ENCODE data around the gene ATP6V0A4.
A peak's percentile ranks its signal among the peaks of the same experiment; 100 is the strongest.
"Not testable (repeated sequence)": the region's sequence is repeated elsewhere in the genome, so short reads cannot be mapped to it uniquely, and the experiment has no call there.

The ATP6V0A4 gene
- total RNA-seq: 0.31 to 0.54 reads per million in 2 donors

- peak in 2 of 5 experiments; percentile 15 to 16 for DNase-seq
Observed at GRCh38 chr7:138797715-138798320, at the start of gene ATP6V0A4, which contains the start of gene TMEM213. ATP6V0A4 (minus strand) TSS chr7:138798196; CDS start chr7:138771247, 26,949 bp downstream. TMEM213 (plus strand) TSS chr7:138797994; CDS start chr7:138798105, 111 bp downstream.

GRCh38 chr7:138845711-138846110 is 47.7 kb upstream of the ATP6V0A4 start:
- DNase-seq: no peak

- no peak for DNase-seq
Observed at GRCh38 chr7:138843632-138844580, 45.9 kb upstream of the ATP6V0A4 start.

- DNase-seq: no peak
Observed at GRCh38 chr7:138842111-138842510, 44.1 kb upstream of the ATP6V0A4 start.

GRCh38 chr7:138838166-138838565 is 40.2 kb upstream of the ATP6V0A4 start:
- DNase-seq: no peak

GRCh38 chr7:138837627-138838026 is 39.6 kb upstream of the ATP6V0A4 start:
- no peak for DNase-seq

GRCh38 chr7:138835087-138835486 is 37.1 kb upstream of the ATP6V0A4 start:
- peak in 1 of 5 experiments; percentile 26 for DNase-seq

- peak in 1 of 5 experiments; percentile 83 for DNase-seq
Observed at GRCh38 chr7:138834583-138834982, 36.6 kb upstream of the ATP6V0A4 start.

- peak in 1 of 5 experiments; percentile 21 for DNase-seq
Observed at GRCh38 chr7:138833596-138833995, 35.6 kb upstream of the ATP6V0A4 start.

- DNase-seq: no peak
Observed at GRCh38 chr7:138832966-138833365, 35.0 kb upstream of the ATP6V0A4 start.

GRCh38 chr7:138829335-138829734 is 31.3 kb upstream of the ATP6V0A4 start:
- no peak for DNase-seq

- DNase-seq: no peak
Observed at GRCh38 chr7:138828302-138828701, 30.3 kb upstream of the ATP6V0A4 start.

GRCh38 chr7:138825049-138825721 is 27.2 kb upstream of the ATP6V0A4 start:
- no peak for DNase-seq

GRCh38 chr7:138822867-138823535 is 25.0 kb upstream of the ATP6V0A4 start:
- DNase-seq: no peak

GRCh38 chr7:138821912-138822311 is 23.9 kb upstream of the ATP6V0A4 start:
- DNase-seq: no peak

GRCh38 chr7:138819625-138820024 is 21.6 kb upstream of the ATP6V0A4 start:
- DNase-seq: no peak

- peak in 1 of 5 experiments; percentile 9 for DNase-seq
Observed at GRCh38 chr7:138816650-138817049, 18.7 kb upstream of the ATP6V0A4 start.

GRCh38 chr7:138814816-138815332 is 16.9 kb upstream of the ATP6V0A4 start:
- DNase-seq: peak in 1 of 5 experiments; percentile 58

GRCh38 chr7:138813945-138814344 is 15.9 kb upstream of the ATP6V0A4 start:
- DNase-seq: peak in 1 of 5 experiments; percentile 72

- not testable (repeated sequence) for DNase-seq
Observed at GRCh38 chr7:138811327-138811726, 13.3 kb upstream of the ATP6V0A4 start.

- no peak for DNase-seq
Observed at GRCh38 chr7:138809346-138809745, 11.3 kb upstream of the ATP6V0A4 start.

GRCh38 chr7:138804618-138805017 is 6.6 kb upstream of the ATP6V0A4 start:
- peak in 1 of 5 experiments; percentile 37 for DNase-seq
